ENCODE results near the gene GPC3.

The GPC3 gene

GRCh38 chrX:133609166-133609565 is 376.2 kb downstream of the GPC3 start:
- Histone ChIP-seq H3K9me3 (ENCODE audit: control insufficient read depth, insufficient read depth, low read length) (no peaks in the 10 kb centered on the region), H3F3A (ENCODE audit: control insufficient read depth, insufficient read depth) (no peaks in the 10 kb centered on the region), H3K36me3 (ENCODE audit: control insufficient read depth, low read length) (no peaks in the 10 kb centered on the region), H3K27ac (ENCODE audit: low read depth, low read length) (no peak overlapping the region), H3K27me3 (ENCODE audit: control insufficient read depth, low read length) (no peaks in the 10 kb centered on the region), H3K4me1 (ENCODE audit: control insufficient read depth, low read length) (0 out of 2 replicates have a peak, but pooled peaks cover 3% of the 10 kb centered on the region), H3K4me2 (ENCODE audit: low read length) (no peak overlapping the region), H3K9me2 (replicated peaks; ENCODE audit: control insufficient read depth, low read length) (no peaks in the 10 kb centered on the region), H3K4me3 (ENCODE audit: low read length) (no peak overlapping the region), H3K79me2 (ENCODE audit: control insufficient read depth, low read length) (no peaks in the 10 kb centered on the region), H4K20me1 (ENCODE audit: control insufficient read depth, insufficient read depth, low read depth, low read length) (no peaks in the 10 kb centered on the region)
- TF ChIP-seq, protein P1, sequence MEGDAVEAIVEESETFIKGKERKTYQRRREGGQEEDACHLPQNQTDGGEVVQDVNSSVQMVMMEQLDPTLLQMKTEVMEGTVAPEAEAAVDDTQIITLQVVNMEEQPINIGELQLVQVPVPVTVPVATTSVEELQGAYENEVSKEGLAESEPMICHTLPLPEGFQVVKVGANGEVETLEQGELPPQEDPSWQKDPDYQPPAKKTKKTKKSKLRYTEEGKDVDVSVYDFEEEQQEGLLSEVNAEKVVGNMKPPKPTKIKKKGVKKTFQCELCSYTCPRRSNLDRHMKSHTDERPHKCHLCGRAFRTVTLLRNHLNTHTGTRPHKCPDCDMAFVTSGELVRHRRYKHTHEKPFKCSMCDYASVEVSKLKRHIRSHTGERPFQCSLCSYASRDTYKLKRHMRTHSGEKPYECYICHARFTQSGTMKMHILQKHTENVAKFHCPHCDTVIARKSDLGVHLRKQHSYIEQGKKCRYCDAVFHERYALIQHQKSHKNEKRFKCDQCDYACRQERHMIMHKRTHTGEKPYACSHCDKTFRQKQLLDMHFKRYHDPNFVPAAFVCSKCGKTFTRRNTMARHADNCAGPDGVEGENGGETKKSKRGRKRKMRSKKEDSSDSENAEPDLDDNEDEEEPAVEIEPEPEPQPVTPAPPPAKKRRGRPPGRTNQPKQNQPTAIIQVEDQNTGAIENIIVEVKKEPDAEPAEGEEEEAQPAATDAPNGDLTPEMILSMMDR (IDR thresholded peaks at IDR 0.05; ENCODE audit: low read depth, low read length, poor library complexity, severe bottlenecking) = no peak
- no peak for TF ChIP-seq EZH2phosphoT487 (IDR thresholded peaks at IDR 0.05; ENCODE audit: borderline replicate concordance, low read length)

DNA sequence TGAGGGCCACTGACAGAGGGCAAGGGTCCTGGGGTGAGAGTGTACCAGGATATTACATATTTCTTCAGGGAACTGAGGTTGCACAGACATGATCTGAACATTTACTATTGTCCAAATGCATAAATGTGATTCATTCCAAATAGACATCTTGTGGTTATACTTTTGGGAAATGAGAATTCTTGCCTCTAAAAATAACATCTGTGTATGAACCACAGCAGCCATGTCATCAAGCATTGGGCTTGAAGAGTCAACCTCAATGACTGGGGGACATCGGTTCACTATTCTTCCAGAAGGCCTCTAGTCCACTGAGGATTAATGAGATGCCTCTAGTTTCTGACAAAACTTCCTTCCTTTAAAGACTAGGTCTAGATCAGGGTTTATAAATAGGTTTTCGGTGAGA is 377.0 kb downstream of the GPC3 start:
- Histone ChIP-seq H3K36me3 (ENCODE audit: control insufficient read depth, low read length) (no peaks in the 10 kb centered on the region), H3K79me2 (ENCODE audit: control insufficient read depth, low read length) (no peaks in the 10 kb centered on the region), H3K27ac (ENCODE audit: low read depth, low read length) (no peak overlapping the region), H4K20me1 (ENCODE audit: control insufficient read depth, insufficient read depth, low read depth, low read length) (no peaks in the 10 kb centered on the region), H3K4me3 (ENCODE audit: low read length) (no peak overlapping the region), H3K4me1 (ENCODE audit: control insufficient read depth, low read length) (0 out of 2 replicates have a peak, but pooled peaks cover 3% of the 10 kb centered on the region), H3K9me2 (replicated peaks; ENCODE audit: control insufficient read depth, low read length) (no peaks in the 10 kb centered on the region), H3F3A (ENCODE audit: control insufficient read depth, insufficient read depth) (no peaks in the 10 kb centered on the region), H3K4me2 (ENCODE audit: low read length) (no peak overlapping the region), H3K9me3 (ENCODE audit: control insufficient read depth, insufficient read depth, low read length) (no peaks in the 10 kb centered on the region), H3K27me3 (ENCODE audit: control insufficient read depth, low read length) (no peaks in the 10 kb centered on the region)
- no peak for TF ChIP-seq EZH2phosphoT487 (IDR thresholded peaks at IDR 0.05; ENCODE audit: borderline replicate concordance, low read length)
- TF ChIP-seq, protein P1 (IDR thresholded peaks at IDR 0.05; ENCODE audit: low read depth, low read length, poor library complexity, severe bottlenecking) = no peak

- Histone ChIP-seq H3K4me2 (ENCODE audit: low read length) (no peak overlapping the region), H3K9me2 (replicated peaks; ENCODE audit: control insufficient read depth, low read length) (no peaks in the 10 kb centered on the region), H3K9me3 (ENCODE audit: control insufficient read depth, insufficient read depth, low read length) (no peaks in the 10 kb centered on the region), H3K36me3 (ENCODE audit: control insufficient read depth, low read length) (no peaks in the 10 kb centered on the region), H3F3A (ENCODE audit: control insufficient read depth, insufficient read depth) (no peaks in the 10 kb centered on the region), H3K27me3 (ENCODE audit: control insufficient read depth, low read length) (no peaks in the 10 kb centered on the region), H3K4me3 (ENCODE audit: low read length) (no peak overlapping the region), H3K27ac (ENCODE audit: low read depth, low read length) (no peak overlapping the region), H4K20me1 (ENCODE audit: control insufficient read depth, insufficient read depth, low read depth, low read length) (no peaks in the 10 kb centered on the region), H3K4me1 (ENCODE audit: control insufficient read depth, low read length) (0 out of 2 replicates have a peak, but pooled peaks cover 3% of the 10 kb centered on the region), H3K79me2 (ENCODE audit: control insufficient read depth, low read length) (no peaks in the 10 kb centered on the region)
- TF ChIP-seq, protein P1 (IDR thresholded peaks at IDR 0.05; ENCODE audit: low read depth, low read length, poor library complexity, severe bottlenecking) = no peak
- TF ChIP-seq EZH2phosphoT487 (IDR thresholded peaks at IDR 0.05; ENCODE audit: borderline replicate concordance, low read length) = no peak
These were observed 377.7 kb downstream of the GPC3 start for GRCh38 chrX:133607419-133608348.

Measured in DOHH2 (cell line).